Naive thymus-derived CD4-positive, alpha-beta T cell (primary cell): ENCODE results near the gene NOL11. TPM values are rescaled to one million over a fixed set of nuclear protein-coding genes. Genes with fewer than 3 reads are reported as not detected.
A peak's percentile ranks its signal among the peaks of the same experiment; 100 is the strongest.
"Not testable (repeated sequence)": the region's sequence is repeated elsewhere in the genome, so short reads cannot be mapped to it uniquely, and the experiment has no call there.

Experiments
- ATAC-seq: fragments of 150-1000 bp; cut with Tn5 transposase; 2 replicates; pipeline ENCODE4 v1.10.0; 2021; ENCODE audit warnings: mild to moderate bottlenecking, moderate library complexity
- CTCF ChIA-PET: fragments of 350-600 bp; sonication (Branson Sonifier 250); formaldehyde crosslinking; loops from one replicate; lab custom pipeline; 2021; ENCODE audit warnings: antibody characterized with exemption; lab: Charles Lee
- POLR2A ChIA-PET: fragments of 350-600 bp; sonication (Branson Sonifier 250); formaldehyde crosslinking; loops from one replicate; lab custom pipeline; 2021; ENCODE audit warnings: antibody characterized with exemption, inconsistent platforms; lab: Charles Lee
- DNase-seq, 9 donors: peaks; one replicate each; pipeline versions ENCODE4 v3.0.0 to v3.0.0-alpha.2; 2020 to 2022; ENCODE audit warnings: mixed read lengths in 1 of 9
- H3K27ac ChIP-seq: one replicate; pipeline ENCODE4 v1.7.0; 2013; ENCODE audit warnings: mild to moderate bottlenecking, low read depth, low read length, moderate library complexity
- H3K27me3 ChIP-seq, 2 donors: one replicate each; pipeline ENCODE4 v1.7.0; 2013; ENCODE audit warnings: low read length in 2 of 2, mild to moderate bottlenecking in 2 of 2, moderate library complexity in 2 of 2; ENCODE audit not compliant: control insufficient read depth in 2 of 2, insufficient read depth in 2 of 2
- H3K36me3 ChIP-seq, 3 experiments: 1 replicate in 2 of 3; 2 replicates in 1 of 3; pipeline ENCODE4 v1.7.0; 2013; ENCODE audit warnings: low read length in 3 of 3, mild to moderate bottlenecking in 3 of 3, moderate library complexity in 1 of 3; ENCODE audit not compliant: insufficient read depth in 3 of 3, control insufficient read depth in 2 of 3
- H3K4me1 ChIP-seq, 2 donors: one replicate each; pipeline ENCODE4 v1.7.0; 2013; ENCODE audit warnings: low read length in 2 of 2, mild to moderate bottlenecking in 2 of 2, moderate library complexity in 1 of 2; ENCODE audit not compliant: control insufficient read depth in 2 of 2, insufficient read depth in 2 of 2
- H3K4me3 ChIP-seq: 2 replicates; pipeline ENCODE4 v1.7.0; 2013; ENCODE audit warnings: mild to moderate bottlenecking, low read length
- H3K9me3 ChIP-seq, 3 experiments: 1 replicate in 2 of 3; 2 replicates in 1 of 3; pipeline ENCODE4 v1.7.0; 2013; ENCODE audit warnings: low read length in 3 of 3; ENCODE audit not compliant: control insufficient read depth in 2 of 3
- H3K27ac Mint-ChIP-seq, 9 donors: one replicate each; pipeline ENCODE4 v1.8.0; 2020 to 2022; ENCODE audit warnings: mixed read lengths in 9 of 9, mild to moderate bottlenecking in 8 of 9, moderate library complexity in 5 of 9, inconsistent platforms in 2 of 9
- H3K27me3 Mint-ChIP-seq, 5 donors: one replicate each; pipeline ENCODE4 v1.8.0; 2021 to 2022; ENCODE audit warnings: mixed read lengths in 5 of 5, mild to moderate bottlenecking in 1 of 5
- H3K36me3 Mint-ChIP-seq, 5 donors: one replicate each; pipeline ENCODE4 v1.8.0; 2020 to 2022; ENCODE audit warnings: mixed read lengths in 5 of 5, mild to moderate bottlenecking in 3 of 5, inconsistent platforms in 1 of 5
- H3K4me1 Mint-ChIP-seq, 7 donors: one replicate each; pipeline ENCODE4 v1.8.0; 2020 to 2022; ENCODE audit warnings: mixed read lengths in 7 of 7, mild to moderate bottlenecking in 3 of 7, inconsistent platforms in 1 of 7
- H3K4me3 Mint-ChIP-seq, 10 donors: one replicate each; pipeline ENCODE4 v1.8.0; 2020 to 2022; ENCODE audit warnings: mild to moderate bottlenecking in 10 of 10, mixed read lengths in 10 of 10, moderate library complexity in 6 of 10, inconsistent platforms in 2 of 10
- H3K9me3 Mint-ChIP-seq, 11 donors: one replicate each; pipeline ENCODE4 v1.8.0; 2020 to 2022; ENCODE audit warnings: mixed read lengths in 11 of 11, mild to moderate bottlenecking in 4 of 11, inconsistent platforms in 1 of 11, moderate library complexity in 1 of 11
- intact Hi-C, 2 donors: fragments of 100-400 bp; cut with micrococcal nuclease; formaldehyde crosslinking; loops; one replicate each; pipeline ENCODE4 v1.15.1; 2023
- polyA plus RNA-seq, 2 donors: library from polyadenylated mRNA; unstranded; fragments of 300-500 nt; fragmentation: Illumina TruSeq; gene quantifications; one replicate each; pipeline ENCODE4 v1.2.3, GENCODE V29; 2021
- total RNA-seq, 6 experiments: library from RNA in 5 of 6; stranded (reverse) in 5 of 6; gene quantifications; 1 replicate in 5 of 6; 2 replicates in 1 of 6; pipeline ENCODE4 v1.2.3 and lab custom pipeline; 2021 to 2026

Gene NOL11
- total and polyA plus RNA-seq, 7 experiments from 2014 or later: 33.6 to 72.9 (median 63.1) TPM

GRCh38 chr17:67753026-67753425 is 35.3 kb downstream of the NOL11 start:
- H3K4me1 ChIP-seq: no peaks in the 10 kb centered on the region
- no peaks in the 10 kb centered on the region for H3K27me3 ChIP-seq
- intact Hi-C loops: no loop called here
- H3K36me3 Mint-ChIP-seq: peaks cover 6 to 39% (median 23%) of the 10 kb centered on the region in 5 donors
- DNase-seq (no peak), ATAC-seq (no peak)
- peak overlapping the region in 1 of 9 donors; percentile 41 for H3K27ac Mint-ChIP-seq
- peaks cover 0 to 9% (median 4%) of the 10 kb centered on the region in 7 donors for H3K4me1 Mint-ChIP-seq
- ChIA-PET POLR2A (no interaction called here), CTCF (no interaction called here)
- H3K27ac ChIP-seq: no peak overlapping the region
- peaks cover 0 to 32% (median 0%) of the 10 kb centered on the region in 3 experiments for H3K36me3 ChIP-seq
- no peak overlapping the region for H3K4me3 ChIP-seq
- H3K9me3 Mint-ChIP-seq: peaks cover 0 to 4% (median 0%) of the 10 kb centered on the region in 11 donors
- H3K27me3 Mint-ChIP-seq: no peaks in the 10 kb centered on the region
- no peak overlapping the region for H3K4me3 Mint-ChIP-seq
- no peaks in the 10 kb centered on the region for H3K9me3 ChIP-seq

DNA sequence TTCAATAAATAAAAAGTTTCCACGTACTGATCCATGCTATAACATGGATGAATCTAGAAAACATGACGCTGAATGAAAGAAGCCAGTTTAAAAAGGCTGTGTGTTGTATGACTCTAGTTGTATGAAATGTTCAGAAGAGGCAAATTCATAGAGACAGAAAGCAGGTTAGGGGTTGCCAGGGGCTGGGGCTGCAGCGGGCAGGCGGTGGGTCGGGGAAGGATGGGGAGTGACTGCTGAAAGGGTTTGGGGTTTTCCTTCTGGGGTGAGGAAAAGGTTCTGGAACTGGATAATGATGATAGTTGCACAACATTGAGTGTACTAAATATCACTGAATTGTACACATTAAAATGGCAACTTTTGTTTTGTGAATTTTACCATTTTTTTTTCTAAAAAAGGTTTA is 36.3 kb downstream of the NOL11 start:
- intact Hi-C loops: no loop called here

DNA sequence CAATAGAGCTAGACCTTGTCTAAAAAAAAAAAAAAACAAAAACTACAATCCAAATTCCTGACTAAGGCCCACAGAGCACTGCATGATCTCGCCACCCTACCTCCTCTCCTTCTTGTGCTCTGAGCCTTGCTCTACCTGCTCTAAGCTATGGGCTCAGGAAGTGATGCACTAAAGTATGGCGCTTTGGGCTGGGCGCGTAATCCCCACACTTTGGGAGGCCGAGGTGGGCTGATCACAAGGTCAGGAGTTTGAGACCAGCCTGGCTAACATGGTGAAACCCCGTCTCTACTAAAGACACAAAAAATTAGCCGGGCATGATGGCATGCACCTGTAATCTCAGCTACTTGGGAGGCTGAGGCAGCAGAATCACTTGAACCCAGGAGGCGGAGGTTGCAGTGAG is 37.0 kb downstream of the NOL11 start:
- peaks cover 0 to 19% (median 0%) of the 10 kb centered on the region in 3 experiments for H3K36me3 ChIP-seq
- H3K9me3 Mint-ChIP-seq, CTCF ChIA-PET, H3K4me3 Mint-ChIP-seq, H3K9me3 ChIP-seq, ATAC-seq, POLR2A ChIA-PET, H3K4me1 ChIP-seq, H3K4me1 Mint-ChIP-seq, DNase-seq, H3K27me3 Mint-ChIP-seq, H3K27ac ChIP-seq, H3K27me3 ChIP-seq, H3K4me3 ChIP-seq, intact Hi-C loops: not testable (repeated sequence)
- peaks cover 6 to 31% (median 15%) of the 10 kb centered on the region in 5 donors for H3K36me3 Mint-ChIP-seq
- peak overlapping the region in 1 of 9 donors; percentile 79 for H3K27ac Mint-ChIP-seq

More for the DNA sequence above, 36.3 kb downstream of the NOL11 start:
- H3K27me3 Mint-ChIP-seq: no peaks in the 10 kb centered on the region
- H3K27ac Mint-ChIP-seq: peak overlapping the region in 1 of 9 donors; percentile 25
- Histone ChIP-seq H3K4me1 (no peaks in the 10 kb centered on the region), H3K4me3 (no peak overlapping the region), H3K9me3 (no peaks in the 10 kb centered on the region), H3K36me3 (peaks cover 0 to 23% (median 0%) of the 10 kb centered on the region in 3 experiments), H3K27ac (no peak overlapping the region), H3K27me3 (no peaks in the 10 kb centered on the region)
- no peak overlapping the region for H3K4me3 Mint-ChIP-seq
- H3K4me1 Mint-ChIP-seq: peaks cover 0 to 9% (median 4%) of the 10 kb centered on the region in 7 donors
- peaks cover 0 to 4% (median 0%) of the 10 kb centered on the region in 11 donors for H3K9me3 Mint-ChIP-seq
- H3K36me3 Mint-ChIP-seq: peaks cover 6 to 31% (median 16%) of the 10 kb centered on the region in 5 donors
- DNase-seq (no peak), ATAC-seq (no peak)
- POLR2A ChIA-PET: no interaction called here
- CTCF ChIA-PET: no interaction called here

GRCh38 chr17:67756766-67757165 is 39.0 kb downstream of the NOL11 start:
- H3K4me3 ChIP-seq, H3K36me3 ChIP-seq, CTCF ChIA-PET, intact Hi-C loops, ATAC-seq, H3K27me3 ChIP-seq, H3K9me3 Mint-ChIP-seq, H3K27ac ChIP-seq, H3K4me1 Mint-ChIP-seq, DNase-seq, H3K9me3 ChIP-seq, H3K4me1 ChIP-seq, H3K27me3 Mint-ChIP-seq, H3K4me3 Mint-ChIP-seq, POLR2A ChIA-PET: not testable (repeated sequence)
- peak overlapping the region in 1 of 9 donors; percentile 36 for H3K27ac Mint-ChIP-seq
- H3K36me3 Mint-ChIP-seq: peaks cover 0 to 22% (median 6%) of the 10 kb centered on the region in 5 donors

DNA sequence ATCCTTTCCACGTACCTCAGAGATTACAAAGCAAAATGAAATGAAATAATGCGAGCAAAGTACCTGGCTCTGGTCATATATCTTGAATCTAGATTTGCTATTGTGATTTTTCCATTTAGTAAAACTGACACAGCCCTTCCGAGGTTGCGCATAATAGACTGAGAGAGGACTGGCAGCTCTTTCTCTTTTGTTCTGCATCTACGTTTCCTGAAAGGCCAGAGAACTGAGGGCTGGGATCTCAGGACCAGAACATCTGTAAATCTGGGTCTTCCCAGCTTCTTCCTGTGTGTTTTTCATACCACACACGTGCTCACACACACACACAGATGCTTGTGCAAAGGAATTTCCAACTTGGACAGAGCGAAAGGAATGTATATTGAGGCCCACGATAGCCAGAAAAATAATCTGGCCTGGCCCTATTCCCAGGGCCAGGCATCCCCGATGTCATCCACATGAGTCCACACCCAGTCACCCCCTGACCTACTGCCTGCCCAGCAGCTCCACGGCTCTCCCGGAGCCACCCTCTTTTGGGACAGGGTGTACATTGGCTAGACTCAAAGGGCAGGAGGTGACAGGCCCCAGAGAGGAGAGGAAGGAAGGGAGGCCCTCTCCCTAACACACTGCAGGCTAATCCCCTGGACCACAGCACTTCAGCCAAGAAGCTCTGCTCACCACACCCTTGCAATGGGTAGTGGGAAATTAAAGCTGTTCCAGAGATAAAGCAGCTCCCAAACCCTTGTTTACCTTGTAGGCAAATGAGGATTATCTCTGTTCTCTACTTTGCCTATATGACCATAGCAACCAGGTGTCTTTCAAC is 41.8 kb downstream of the NOL11 start:
- H3K27me3 Mint-ChIP-seq: no peaks in the 10 kb centered on the region
- ChIA-PET CTCF (no interaction called here), POLR2A (no interaction called here)
- no peaks in the 10 kb centered on the region for H3K27me3 ChIP-seq
- H3K4me1 ChIP-seq: no peaks in the 10 kb centered on the region
- peaks cover 0 to 9% (median 5%) of the 10 kb centered on the region in 5 donors for H3K36me3 Mint-ChIP-seq
- no peaks in the 10 kb centered on the region for H3K36me3 ChIP-seq
- H3K27ac Mint-ChIP-seq: no peak overlapping the region
- H3K27ac ChIP-seq: no peak overlapping the region
- no peak for ATAC-seq
- H3K4me3 ChIP-seq: no peak overlapping the region
- intact Hi-C loops: no loop called here
- no peaks in the 10 kb centered on the region for H3K9me3 Mint-ChIP-seq
- H3K4me3 Mint-ChIP-seq: no peak overlapping the region
- H3K9me3 ChIP-seq: no peaks in the 10 kb centered on the region
- H3K4me1 Mint-ChIP-seq: peaks cover 0 to 8% (median 0%) of the 10 kb centered on the region in 7 donors
- DNase-seq: no peak

DNA sequence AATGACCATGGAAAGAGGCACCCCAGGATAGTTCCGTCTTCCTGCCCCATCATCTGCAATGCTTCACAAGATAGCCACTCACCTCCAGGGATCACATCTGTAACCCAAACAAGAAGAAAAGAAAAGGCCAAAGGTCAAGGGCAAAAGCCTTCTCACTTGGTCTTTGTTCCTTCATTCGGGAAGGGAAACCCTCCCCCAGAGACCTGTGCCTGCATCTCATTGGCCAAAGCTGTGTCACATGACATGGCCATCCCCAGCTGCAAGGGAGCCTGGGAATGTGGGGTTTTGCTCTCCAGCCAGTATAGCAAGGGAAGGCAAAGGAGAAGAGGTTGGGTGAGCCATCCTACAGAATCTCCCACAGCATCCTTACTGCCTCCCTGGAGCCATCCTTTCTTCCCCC is 47.9 kb downstream of the NOL11 start:
- intact Hi-C loops: no loop called here
- no peaks in the 10 kb centered on the region for H3K36me3 ChIP-seq
- H3K4me3 ChIP-seq: no peak overlapping the region
- ATAC-seq (no peak), DNase-seq (no peak)
- no peaks in the 10 kb centered on the region for H3K27me3 ChIP-seq
- Mint-ChIP-seq H3K4me3 (no peak overlapping the region), H3K27me3 (no peaks in the 10 kb centered on the region), H3K36me3 (peaks cover 0 to 8% (median 0%) of the 10 kb centered on the region in 5 donors), H3K27ac (peak overlapping the region in 1 of 9 donors; percentile 15), H3K4me1 (peaks cover 0 to 7% (median 0%) of the 10 kb centered on the region in 7 donors), H3K9me3 (no peaks in the 10 kb centered on the region)
- H3K4me1 ChIP-seq: no peaks in the 10 kb centered on the region
- no peaks in the 10 kb centered on the region for H3K9me3 ChIP-seq
- CTCF ChIA-PET: no interaction called here
- POLR2A ChIA-PET: no interaction called here
- no peak overlapping the region for H3K27ac ChIP-seq
